ENCODE measurements around the gene GOLGA5. TPM values are rescaled to one million over a fixed set of nuclear protein-coding genes. Genes with fewer than 3 reads are reported as not detected.
A peak's percentile ranks its signal among the peaks of the same experiment; 100 is the strongest.
"Not testable (repeated sequence)": the region's sequence is repeated elsewhere in the genome, so short reads cannot be mapped to it uniquely, and the experiment has no call there.

Gene GOLGA5
- total RNA-seq, 2 donors from 2014 or later: 21.8 to 27.8 TPM

GRCh38 chr14:92846162-92846897 lies 52.2 kb downstream of the GOLGA5 start:
- Histone ChIP-seq H3K9me3 (no peaks in the 10 kb centered on the region), H3K27ac (peak overlapping the region in 3 of 4 donors; percentile 31 to 57 (median 49)), H3K4me1 (peaks cover 52% of the 10 kb centered on the region), H3K36me3 (replicated peaks in 1 of 2; ENCODE audit: insufficient read depth in 1 of 2, low read depth in 2 of 2) (no peaks in the 10 kb centered on the region), H3K4me3 (no peak overlapping the region), H3K27me3 (no peaks in the 10 kb centered on the region)
- DNase-seq: peak in 3 of 4 donors; percentile 43 to 62 (median 45)
- no peak for TF ChIP-seq CTCF (IDR thresholded peaks at IDR 0.05)
- no peak for TF ChIP-seq POLR2A (IDR thresholded peaks at IDR 0.05)
- intact Hi-C loops (cut with DNase I): no loop called here
- 33 to 38% methylated on average over 2 of the region's 2 CpGs for WGBS, 2 donors
- peak; percentile 41 for ATAC-seq

- Histone ChIP-seq H3K4me3 (no peak overlapping the region), H3K27ac (peak overlapping the region; percentile 31 to 57 (median 42)), H3K36me3 (replicated peaks in 1 of 2; ENCODE audit: insufficient read depth in 1 of 2, low read depth in 2 of 2) (no peaks in the 10 kb centered on the region), H3K4me1 (peaks cover 52% of the 10 kb centered on the region), H3K27me3 (no peaks in the 10 kb centered on the region), H3K9me3 (no peaks in the 10 kb centered on the region)
- whole genome bisulfite sequencing, 2 donors: 59 to 65% methylated on average over 6 of the region's 6 CpGs
- ATAC-seq (no peak), DNase-seq (no peak)
- TF ChIP-seq POLR2A (IDR thresholded peaks at IDR 0.05): no peak
- TF ChIP-seq CTCF (IDR thresholded peaks at IDR 0.05): no peak
- intact Hi-C loops (cut with DNase I): no loop called here
Measured at GRCh38 chr14:92847278-92847677, 53.2 kb downstream of the GOLGA5 start.

- intact Hi-C loops (cut with DNase I): no loop called here
- H3K9me3 ChIP-seq: no peaks in the 10 kb centered on the region
- TF ChIP-seq CTCF (IDR thresholded peaks at IDR 0.05) (no peak), POLR2A (IDR thresholded peaks at IDR 0.05) (no peak)
- H3K27me3 ChIP-seq: no peaks in the 10 kb centered on the region
- peaks cover 52% of the 10 kb centered on the region for H3K4me1 ChIP-seq
- peak overlapping the region; percentile 35 to 57 (median 52) for H3K27ac ChIP-seq
- WGBS, 2 donors: 26 to 33% methylated on average over 2 of the region's 2 CpGs
- DNase-seq: no peak
- no peak overlapping the region for H3K4me3 ChIP-seq
- ATAC-seq: no peak
- H3K36me3 ChIP-seq (replicated peaks in 1 of 2; ENCODE audit: insufficient read depth in 1 of 2, low read depth in 2 of 2): no peaks in the 10 kb centered on the region
Measured at GRCh38 chr14:92847749-92848148, 53.6 kb downstream of the GOLGA5 start.

GRCh38 chr14:92848887-92849286 lies 54.8 kb downstream of the GOLGA5 start:
- TF ChIP-seq CTCF (IDR thresholded peaks at IDR 0.05) (no peak), POLR2A (IDR thresholded peaks at IDR 0.05) (no peak)
- DNase-seq (peak; percentile 20 to 63 (median 44)), ATAC-seq (peak; percentile 62)
- no peaks in the 10 kb centered on the region for H3K27me3 ChIP-seq
- intact Hi-C loops (cut with DNase I): no loop called here
- H3K4me3 ChIP-seq: no peak overlapping the region
- WGBS, 2 donors: 7 to 8% methylated on average over 4 of the region's 4 CpGs
- peaks cover 52% of the 10 kb centered on the region for H3K4me1 ChIP-seq
- H3K36me3 ChIP-seq (replicated peaks in 1 of 2; ENCODE audit: insufficient read depth in 1 of 2, low read depth in 2 of 2): no peaks in the 10 kb centered on the region
- no peaks in the 10 kb centered on the region for H3K9me3 ChIP-seq
- H3K27ac ChIP-seq: peak overlapping the region in 3 of 4 donors; percentile 49 to 57 (median 56)

- Histone ChIP-seq H3K36me3 (replicated peaks in 1 of 2; ENCODE audit: insufficient read depth in 1 of 2, low read depth in 2 of 2) (no peaks in the 10 kb centered on the region), H3K4me1 (peaks cover 52% of the 10 kb centered on the region), H3K9me3 (no peaks in the 10 kb centered on the region), H3K27me3 (no peaks in the 10 kb centered on the region), H3K27ac (peak overlapping the region; percentile 49 to 57 (median 56)), H3K4me3 (no peak overlapping the region)
- TF ChIP-seq CTCF (IDR thresholded peaks at IDR 0.05): no peak
- no peak for TF ChIP-seq POLR2A (IDR thresholded peaks at IDR 0.05)
- DNase-seq (peak in 2 of 4 donors; percentile 7 to 19), ATAC-seq (peak; percentile 45)
- intact Hi-C loops (cut with DNase I): no loop called here
- 77 to 94% methylated on average over 2 of the region's 2 CpGs for WGBS, 2 donors
Measured at GRCh38 chr14:92850492-92850891, 56.4 kb downstream of the GOLGA5 start.

GRCh38 chr14:92853136-92853535 lies 59.0 kb downstream of the GOLGA5 start:
- H3K27me3 ChIP-seq; H3K4me3 ChIP-seq; intact Hi-C loops (cut with DNase I); DNase-seq; H3K27ac ChIP-seq; H3K9me3 ChIP-seq; H3K36me3 ChIP-seq (replicated peaks in 1 of 2; ENCODE audit: insufficient read depth in 1 of 2, low read depth in 2 of 2); ATAC-seq: not testable (repeated sequence)
- WGBS, 2 donors: 79 to 89% methylated on average over 3 to 8 of the region's 8 CpGs
- H3K4me1 ChIP-seq: peaks cover 30% of the 10 kb centered on the region
